Psoas muscle (tissue), 8 donors: Measurements from ENCODE around the gene PSMD8. TPM values are rescaled to one million over a fixed set of nuclear protein-coding genes. Genes with fewer than 3 reads are reported as not detected.
A peak's percentile ranks its signal among the peaks of the same experiment; 100 is the strongest.
"Not testable (repeated sequence)": the region's sequence is repeated elsewhere in the genome, so short reads cannot be mapped to it uniquely, and the experiment has no call there.

Source experiments
- ATAC-seq, 4 donors: fragments of 200-7000 bp; cut with Tn5 transposase; one replicate each; pipeline ENCODE4 v1.9.1; 2020; ENCODE audit warnings: moderate library complexity in 3 of 4, mild to moderate bottlenecking in 2 of 4
- DNase-seq, 2 donors: peaks; one replicate each; pipeline ENCODE4 v3.0.0-alpha.2; 2020
- H3K27ac ChIP-seq: fragments of 200-600 bp; one replicate; pipeline ENCODE4 v1.8.0; 2022
- H3K27me3 ChIP-seq, 3 donors: fragments of 200-600 bp in 1 of 3; one replicate each; pipeline versions ENCODE4 v1.6.1 to v1.8.0; 2013 to 2022; ENCODE audit warnings: low read length in 2 of 3, mild to moderate bottlenecking in 2 of 3, moderate library complexity in 1 of 3; ENCODE audit not compliant: insufficient read depth in 3 of 3
- H3K36me3 ChIP-seq, 2 donors: fragments of 200-600 bp in 1 of 2; one replicate each; pipeline versions ENCODE4 v1.6.1 to v1.8.0; 2013 to 2022; ENCODE audit warnings: low read depth in 1 of 2, mild to moderate bottlenecking in 1 of 2, moderate library complexity in 1 of 2; ENCODE audit not compliant: insufficient read depth in 1 of 2
- H3K4me1 ChIP-seq: fragments of 200-600 bp; one replicate; pipeline ENCODE4 v1.8.0; 2022
- H3K4me3 ChIP-seq: fragments of 200-600 bp; one replicate; pipeline ENCODE4 v1.8.0; 2022; ENCODE audit warnings: mild to moderate bottlenecking
- H3K9me3 ChIP-seq: fragments of 200-600 bp; one replicate; pipeline ENCODE4 v1.8.0; 2022
- WGBS, 3 donors: extraction: QIAGEN DNeasy Blood & Tissue Kit; methylation state at CpG; one replicate each; pipeline versions ENCODE4 v1.1.6 to v1.1.7; 2013; 5-methylcytosine and 5-hydroxymethylcytosine counted together
- intact Hi-C, 2 donors: fragments of 100-400 bp; cut with DNase I; formaldehyde crosslinking; loops; one replicate each; pipeline versions ENCODE4 v1.11.0 to v1.14.2; 2022
- polyA plus RNA-seq, 3 donors: library from polyadenylated mRNA; stranded (reverse); fragments of 200-250 nt; gene quantifications; one replicate each; pipeline ENCODE4 v1.2.3, GENCODE V29; 2013
- total RNA-seq, 4 donors: library from RNA; stranded (reverse); fragmentation: NEBNext Ultra II Directional in 2 of 4; extraction: Animal tissue kit (Norgen Biotek cat#: 25700) in 2 of 4; gene quantifications; one replicate each; pipeline versions ENCODE4 v1.2.1 to v1.2.4, GENCODE V29; 2021 to 2023
- TF ChIP-seq, protein P1 (sequence below): fragments of 200-600 bp; IDR thresholded peaks from one replicate; pipeline ENCODE4 v1.8.0; 2022; ENCODE audit warnings: antibody characterized with exemption
- donor health status: healthy with polysubstance abuse.
- donor health status: DM: no; HTN: no; CAD: no; lungs with moderate emphysema.
- donor health status: Bipolar disorder and iron deficiency.
- donor health status: healthy.
- donor health status: DM: yes; HTN: yes; CAD: no.
- donor health status: DM: no; HTN: no; CAD: no.
- donor health status: DM: no; HTN: no; CAD: no.
- donor health status: DM: yes; HTN: yes; CAD: no.

PSMD8 gene
- total and polyA plus RNA-seq, 7 donors: 348 to 1,414 (median 791) TPM

DNA sequence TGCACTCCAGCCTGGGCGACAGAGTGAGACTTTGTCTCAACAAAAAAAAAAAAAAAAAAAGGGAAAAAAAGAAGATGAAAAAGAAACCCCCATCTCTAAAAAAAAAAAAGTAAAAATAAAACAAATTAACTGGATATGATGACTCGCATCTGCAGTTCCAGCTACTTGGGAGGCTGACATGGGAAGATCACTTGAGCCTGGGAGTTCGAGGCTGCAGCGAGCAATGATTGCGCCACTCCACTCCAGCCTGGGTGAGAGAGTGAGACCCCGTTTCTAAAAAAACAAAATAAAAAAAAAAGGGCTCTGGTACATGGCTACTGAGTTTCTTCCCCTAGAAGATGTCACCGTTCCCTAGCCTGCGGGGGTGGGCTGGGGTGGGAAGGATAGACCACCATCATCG, 41.1 kb upstream of the PSMD8 start:
- TF ChIP-seq, protein P1, sequence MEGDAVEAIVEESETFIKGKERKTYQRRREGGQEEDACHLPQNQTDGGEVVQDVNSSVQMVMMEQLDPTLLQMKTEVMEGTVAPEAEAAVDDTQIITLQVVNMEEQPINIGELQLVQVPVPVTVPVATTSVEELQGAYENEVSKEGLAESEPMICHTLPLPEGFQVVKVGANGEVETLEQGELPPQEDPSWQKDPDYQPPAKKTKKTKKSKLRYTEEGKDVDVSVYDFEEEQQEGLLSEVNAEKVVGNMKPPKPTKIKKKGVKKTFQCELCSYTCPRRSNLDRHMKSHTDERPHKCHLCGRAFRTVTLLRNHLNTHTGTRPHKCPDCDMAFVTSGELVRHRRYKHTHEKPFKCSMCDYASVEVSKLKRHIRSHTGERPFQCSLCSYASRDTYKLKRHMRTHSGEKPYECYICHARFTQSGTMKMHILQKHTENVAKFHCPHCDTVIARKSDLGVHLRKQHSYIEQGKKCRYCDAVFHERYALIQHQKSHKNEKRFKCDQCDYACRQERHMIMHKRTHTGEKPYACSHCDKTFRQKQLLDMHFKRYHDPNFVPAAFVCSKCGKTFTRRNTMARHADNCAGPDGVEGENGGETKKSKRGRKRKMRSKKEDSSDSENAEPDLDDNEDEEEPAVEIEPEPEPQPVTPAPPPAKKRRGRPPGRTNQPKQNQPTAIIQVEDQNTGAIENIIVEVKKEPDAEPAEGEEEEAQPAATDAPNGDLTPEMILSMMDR: no peak
- Histone ChIP-seq H3K9me3 (no peaks in the 10 kb centered on the region), H3K36me3 (peaks cover 0 to 4% of the 10 kb centered on the region in 2 donors), H3K27ac (no peak overlapping the region), H3K4me3 (no peak overlapping the region), H3K27me3 (no peaks in the 10 kb centered on the region), H3K4me1 (peaks cover 8% of the 10 kb centered on the region)
- intact Hi-C loops: loop anchor here in 1 of 2 donors (5.0 kb wide), 3 partner anchors 91 to 431 kb away; no protein-coding TSS in a partner anchor
- WGBS, 3 donors: 86 to 94% (median 93%) methylated on average over 9 of the region's 9 CpGs
- ATAC-seq: no peak
- DNase-seq: no peak

DNA sequence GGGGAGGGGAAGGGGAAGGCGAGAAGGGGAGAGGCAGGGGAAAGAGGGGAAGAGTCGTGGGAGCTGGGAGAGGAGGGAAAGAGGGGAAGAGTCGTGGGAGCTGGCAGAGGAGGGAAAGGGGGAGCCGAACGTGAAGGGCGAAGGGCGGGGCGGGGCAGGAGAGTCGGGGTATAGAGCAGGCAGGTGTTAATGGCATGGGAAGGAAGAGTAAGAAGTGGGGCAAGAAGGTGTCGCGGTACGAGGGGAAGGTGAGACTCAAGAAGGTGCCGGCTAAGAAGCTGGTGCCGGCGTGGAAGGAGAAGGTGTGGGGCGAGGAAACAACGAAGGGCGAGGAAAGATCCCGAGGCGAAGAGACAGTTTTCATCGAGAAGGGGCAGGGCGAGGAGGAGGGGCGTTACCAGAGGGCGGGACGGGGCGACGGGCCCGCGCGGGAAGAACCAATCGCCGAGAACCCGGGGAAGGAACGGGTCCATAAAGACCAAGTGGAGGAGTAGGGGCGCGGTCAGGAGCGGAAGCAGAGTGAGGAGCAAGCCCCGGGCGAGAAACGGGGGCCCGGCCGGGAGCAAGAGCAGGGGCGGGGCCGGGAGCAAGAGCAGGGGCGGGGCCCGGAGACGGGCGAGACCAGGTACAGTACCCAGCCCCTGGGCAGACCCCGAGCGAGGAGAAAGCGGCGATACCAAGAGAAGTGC, 38.3 kb upstream of the PSMD8 start:
- H3K9me3 ChIP-seq: no peaks in the 10 kb centered on the region
- peak; percentile 95 to 97 for DNase-seq
- H3K4me3 ChIP-seq: peak overlapping the region; percentile 73
- H3K27ac ChIP-seq: peak overlapping the region; percentile 96
- peak; percentile 88 to 93 (median 88) for ATAC-seq
- no peaks in the 10 kb centered on the region for H3K27me3 ChIP-seq
- peaks cover 8% of the 10 kb centered on the region for H3K4me1 ChIP-seq
- peaks cover 0 to 9% of the 10 kb centered on the region in 2 donors for H3K36me3 ChIP-seq
- intact Hi-C loops: loop anchor here in 1 of 2 donors (1.0 to 5.0 kb wide), 5 partner anchors 37 to 434 kb away; no protein-coding TSS in a partner anchor
- TF ChIP-seq, protein P1: no peak
- 1% methylated on average over 47 to 52 of the region's 52 CpGs for WGBS, 3 donors

DNA sequence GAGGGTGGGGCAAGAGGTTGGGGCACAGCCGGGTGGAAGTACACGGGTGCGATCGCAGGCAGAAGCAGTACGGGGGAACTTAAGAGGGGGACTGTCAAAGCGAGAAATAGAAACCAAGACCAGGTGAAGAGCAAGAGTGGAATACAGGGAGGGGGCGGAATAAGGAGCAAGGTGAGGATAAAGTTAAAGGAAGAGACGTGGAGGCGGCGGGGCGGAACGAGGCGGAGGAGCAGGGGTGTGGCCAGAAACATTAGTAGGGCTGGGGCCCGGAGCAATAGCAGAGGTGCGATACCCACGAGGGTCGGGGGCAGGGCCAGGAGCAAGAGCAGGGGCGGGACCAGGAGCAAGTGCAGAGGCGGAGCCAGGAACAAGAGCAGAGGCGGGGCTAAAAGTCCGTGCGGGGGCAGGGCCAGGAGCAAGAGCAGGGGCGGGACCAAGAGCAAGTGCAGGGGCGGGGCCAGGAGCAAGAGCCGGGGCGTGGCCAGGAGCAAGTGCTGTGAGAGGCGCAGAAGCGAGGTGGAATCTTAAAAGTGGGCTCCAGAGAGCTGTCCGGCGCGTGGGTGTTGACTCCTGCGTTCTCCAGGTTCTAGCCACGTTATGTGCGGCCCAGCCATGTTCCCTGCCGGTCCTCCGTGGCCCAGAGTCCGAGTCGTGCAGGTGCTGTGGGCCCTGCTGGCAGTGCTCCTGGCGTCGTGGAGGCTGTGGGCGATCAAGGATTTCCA, 37.6 kb upstream of the PSMD8 start:
- H3K4me1 ChIP-seq: peaks cover 8% of the 10 kb centered on the region
- WGBS, 3 donors: 3 to 7% (median 6%) methylated on average over 37 to 41 of the region's 41 CpGs
- H3K27ac ChIP-seq: peak overlapping the region; percentile 96
- TF ChIP-seq, protein P1: no peak
- no peaks in the 10 kb centered on the region for H3K27me3 ChIP-seq
- no peaks in the 10 kb centered on the region for H3K9me3 ChIP-seq
- peak overlapping the region; percentile 73 for H3K4me3 ChIP-seq
- H3K36me3 ChIP-seq: peaks cover 0 to 9% of the 10 kb centered on the region in 2 donors
- ATAC-seq (peak; percentile 77 to 80 (median 80)), DNase-seq (peak; percentile 93 to 96)
- intact Hi-C loops: loop anchor here in 1 of 2 donors (2.0 to 5.0 kb wide), 2 partner anchors 36 to 434 kb away; no protein-coding TSS in a partner anchor

DNA sequence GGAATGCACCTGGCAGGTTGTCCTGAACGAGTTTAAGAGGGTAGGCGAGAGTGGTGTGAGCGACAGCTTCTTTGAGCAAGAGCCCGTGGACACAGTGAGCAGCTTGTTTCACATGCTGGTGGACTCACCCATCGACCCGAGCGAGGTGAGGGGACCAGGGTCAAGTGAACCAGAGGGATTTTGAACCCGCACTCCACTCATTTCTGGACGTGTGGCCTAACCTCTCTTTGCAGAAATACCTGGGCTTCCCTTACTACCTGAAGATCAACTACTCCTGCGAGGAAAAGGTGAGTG, 37.1 kb upstream of the PSMD8 start:
- intact Hi-C loops: loop anchor here in 1 of 2 donors (2.0 to 5.0 kb wide), 2 partner anchors 35 to 435 kb away; no protein-coding TSS in a partner anchor
- Histone ChIP-seq H3K27ac (peak overlapping the region; percentile 96), H3K36me3 (peaks cover 0 to 9% of the 10 kb centered on the region in 2 donors), H3K27me3 (no peaks in the 10 kb centered on the region), H3K9me3 (no peaks in the 10 kb centered on the region), H3K4me1 (peaks cover 8% of the 10 kb centered on the region), H3K4me3 (peak overlapping the region; percentile 73)
- no peak for DNase-seq
- TF ChIP-seq, protein P1: no peak
- ATAC-seq: no peak
- 65 to 73% (median 67%) methylated on average over 10 of the region's 10 CpGs for WGBS, 3 donors

DNA sequence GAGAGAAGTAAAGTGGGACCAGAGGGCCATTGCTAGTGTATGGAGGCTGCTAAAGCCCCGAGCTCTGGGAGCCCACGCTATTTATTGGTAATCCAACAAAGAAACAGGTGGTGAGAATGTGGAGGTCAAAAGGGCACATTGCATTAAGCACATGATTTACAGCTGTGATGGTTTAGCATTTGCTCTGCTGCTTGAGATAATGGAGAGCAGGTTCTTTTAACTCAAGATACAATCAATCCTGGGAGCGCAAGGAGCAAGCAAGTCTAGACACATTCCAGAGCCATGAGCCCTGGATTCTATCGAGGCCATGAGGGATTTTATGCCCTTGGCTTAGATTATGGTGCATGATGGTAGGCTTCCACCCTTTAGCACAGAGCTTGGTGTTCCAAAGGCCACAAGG, 35.4 kb upstream of the PSMD8 start:
- 53 to 56% (median 54%) methylated on average over 4 of the region's 4 CpGs for WGBS, 3 donors
- not testable (repeated sequence) for H3K9me3 ChIP-seq, H3K27ac ChIP-seq, H3K4me1 ChIP-seq, H3K27me3 ChIP-seq, DNase-seq, ATAC-seq, H3K4me3 ChIP-seq
- intact Hi-C loops: loop anchor here (2.0 to 5.0 kb wide), 2 partner anchors 32 to 437 kb away; no protein-coding TSS in a partner anchor
- H3K36me3 ChIP-seq: peaks cover 0 to 12% of the 10 kb centered on the region in 2 donors
